ENCODE data around the gene OR52M1. TPM values are rescaled to one million over a fixed set of nuclear protein-coding genes. Genes with fewer than 3 reads are reported as not detected.

Gene OR52M1
- total RNA-seq, 3 donors from 2014 or later = not detected

GRCh38 chr11:4511282-4512245, 33.4 kb upstream of the OR52M1 start:
- intact Hi-C loops (cut with DNase I, micrococcal nuclease) = no loop called here
- DNase-seq (no peak), ATAC-seq (no peak)
- TF ChIP-seq CTCF (IDR thresholded peaks at IDR 0.05) = no peak
- Histone ChIP-seq H3K4me3 (no peak overlapping the region), H3K9me3 (no peaks in the 10 kb centered on the region), H3K36me3 (ENCODE audit: low read depth) (no peaks in the 10 kb centered on the region), H3K4me1 (ENCODE audit: low read depth) (no peaks in the 10 kb centered on the region)

GRCh38 chr11:4514196-4514595, 30.8 kb upstream of the OR52M1 start:
- Histone ChIP-seq H3K9me3 (no peaks in the 10 kb centered on the region), H3K36me3 (ENCODE audit: low read depth) (no peaks in the 10 kb centered on the region), H3K4me1 (ENCODE audit: low read depth) (no peaks in the 10 kb centered on the region), H3K4me3 (no peak overlapping the region)
- DNase-seq (no peak), ATAC-seq (no peak)
- intact Hi-C loops (cut with DNase I, micrococcal nuclease) = no loop called here
- TF ChIP-seq CTCF (IDR thresholded peaks at IDR 0.05) = no peak

- Histone ChIP-seq H3K9me3 (no peaks in the 10 kb centered on the region), H3K4me1 (ENCODE audit: low read depth) (no peaks in the 10 kb centered on the region), H3K4me3 (no peak overlapping the region), H3K36me3 (ENCODE audit: low read depth) (no peaks in the 10 kb centered on the region)
- ATAC-seq (no peak), DNase-seq (no peak)
- TF ChIP-seq CTCF (IDR thresholded peaks at IDR 0.05) = no peak
- intact Hi-C loops (cut with DNase I, micrococcal nuclease) = no loop called here
Observed at GRCh38 chr11:4522339-4522738, 22.7 kb upstream of the OR52M1 start.

GRCh38 chr11:4522752-4523151, 22.2 kb upstream of the OR52M1 start:
- H3K4me1 ChIP-seq (ENCODE audit: low read depth) = no peaks in the 10 kb centered on the region
- TF ChIP-seq CTCF (IDR thresholded peaks at IDR 0.05) = no peak
- intact Hi-C loops (cut with DNase I, micrococcal nuclease) = no loop called here
- no peaks in the 10 kb centered on the region for H3K36me3 ChIP-seq (ENCODE audit: low read depth)
- no peaks in the 10 kb centered on the region for H3K9me3 ChIP-seq
- DNase-seq (no peak), ATAC-seq (no peak)
- no peak overlapping the region for H3K4me3 ChIP-seq

GRCh38 chr11:4523666-4524065, 21.3 kb upstream of the OR52M1 start:
- H3K4me3 ChIP-seq = no peak overlapping the region
- no peak for DNase-seq
- no peaks in the 10 kb centered on the region for H3K36me3 ChIP-seq (ENCODE audit: low read depth)
- intact Hi-C loops (cut with DNase I, micrococcal nuclease) = no loop called here
- no peak for ATAC-seq
- H3K9me3 ChIP-seq = no peaks in the 10 kb centered on the region
- H3K4me1 ChIP-seq (ENCODE audit: low read depth) = no peaks in the 10 kb centered on the region
- no peak for TF ChIP-seq CTCF (IDR thresholded peaks at IDR 0.05)
